ENCODE data around the gene KIF6. TPM values are rescaled to one million over a fixed set of nuclear protein-coding genes. Genes with fewer than 3 reads are reported as not detected.

KIF6 gene
- total RNA-seq, 1 experiment from 2014 or later = not detected

DNA sequence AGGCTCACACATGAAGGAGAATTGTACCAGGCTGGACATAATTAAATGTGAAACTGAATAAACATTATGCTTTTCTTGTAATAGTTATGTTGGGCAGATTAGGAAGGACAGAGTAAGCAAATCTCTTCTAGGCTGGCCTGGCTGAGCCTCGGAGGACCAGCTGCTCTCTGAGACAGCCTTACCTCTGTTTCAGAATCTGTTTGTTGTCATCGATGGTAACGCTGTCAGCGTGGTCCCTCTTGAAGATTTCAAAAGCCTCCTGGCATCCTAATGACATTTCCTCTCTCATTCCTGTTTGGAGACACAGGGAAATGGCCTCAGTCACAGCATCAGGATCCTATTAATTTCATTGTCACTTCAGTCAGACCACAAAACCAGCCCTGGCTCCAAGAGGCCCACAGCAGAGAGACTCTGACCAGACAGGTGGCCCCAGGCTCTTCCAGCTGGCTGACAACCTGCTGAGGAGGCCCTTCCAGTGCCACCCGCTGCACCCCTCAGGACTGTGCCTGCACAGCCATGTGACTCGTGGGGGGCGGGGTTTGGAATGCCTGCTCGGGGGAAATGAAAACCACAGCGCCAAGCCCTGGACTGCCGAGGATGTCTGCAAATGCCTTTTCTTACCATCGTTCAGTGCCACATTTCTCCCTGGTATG lies 294.2 kb downstream of the KIF6 start:
- DNase-seq (ENCODE audit: low read depth, low spot score) (no peak), ATAC-seq (peak; percentile 96)
- TF ChIP-seq SRF (IDR thresholded peaks at IDR 0.05; ENCODE audit: low read depth) (no peak), EZH2phosphoT487 (IDR thresholded peaks at IDR 0.05; ENCODE audit: borderline replicate concordance) (no peak), ZNF274 (IDR thresholded peaks at IDR 0.05; ENCODE audit: low read depth, low read length) (no peak), EZH2 (IDR thresholded peaks at IDR 0.05) (no peak), YY1 (IDR thresholded peaks at IDR 0.05; ENCODE audit: extremely low read depth, insufficient replicate concordance, low read depth, low read length) (no peak), SP1 (IDR thresholded peaks at IDR 0.05; ENCODE audit: low read depth) (no peak), CEBPB (IDR thresholded peaks at IDR 0.05; ENCODE audit: low read depth) (no peak), FOSL1 (IDR thresholded peaks at IDR 0.05; ENCODE audit: low read depth) (no peak), JUND (IDR thresholded peaks at IDR 0.05) (no peak), TCF7L2 (IDR thresholded peaks at IDR 0.05; ENCODE audit: borderline replicate concordance, extremely low read depth, insufficient read depth, insufficient read length) (no peak)
- TF ChIP-seq, protein P1, sequence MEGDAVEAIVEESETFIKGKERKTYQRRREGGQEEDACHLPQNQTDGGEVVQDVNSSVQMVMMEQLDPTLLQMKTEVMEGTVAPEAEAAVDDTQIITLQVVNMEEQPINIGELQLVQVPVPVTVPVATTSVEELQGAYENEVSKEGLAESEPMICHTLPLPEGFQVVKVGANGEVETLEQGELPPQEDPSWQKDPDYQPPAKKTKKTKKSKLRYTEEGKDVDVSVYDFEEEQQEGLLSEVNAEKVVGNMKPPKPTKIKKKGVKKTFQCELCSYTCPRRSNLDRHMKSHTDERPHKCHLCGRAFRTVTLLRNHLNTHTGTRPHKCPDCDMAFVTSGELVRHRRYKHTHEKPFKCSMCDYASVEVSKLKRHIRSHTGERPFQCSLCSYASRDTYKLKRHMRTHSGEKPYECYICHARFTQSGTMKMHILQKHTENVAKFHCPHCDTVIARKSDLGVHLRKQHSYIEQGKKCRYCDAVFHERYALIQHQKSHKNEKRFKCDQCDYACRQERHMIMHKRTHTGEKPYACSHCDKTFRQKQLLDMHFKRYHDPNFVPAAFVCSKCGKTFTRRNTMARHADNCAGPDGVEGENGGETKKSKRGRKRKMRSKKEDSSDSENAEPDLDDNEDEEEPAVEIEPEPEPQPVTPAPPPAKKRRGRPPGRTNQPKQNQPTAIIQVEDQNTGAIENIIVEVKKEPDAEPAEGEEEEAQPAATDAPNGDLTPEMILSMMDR (IDR thresholded peaks at IDR 0.05 in 2 of 3, conservative IDR thresholded peaks at IDR 0.05 in 1 of 3; ENCODE audit: borderline replicate concordance in 1 of 3, insufficient read depth in 1 of 3, low read depth in 2 of 3, low read length in 2 of 3) = no peak
- TF ChIP-seq, protein P2, sequence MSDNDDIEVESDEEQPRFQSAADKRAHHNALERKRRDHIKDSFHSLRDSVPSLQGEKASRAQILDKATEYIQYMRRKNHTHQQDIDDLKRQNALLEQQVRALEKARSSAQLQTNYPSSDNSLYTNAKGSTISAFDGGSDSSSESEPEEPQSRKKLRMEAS (IDR thresholded peaks at IDR 0.05) = no peak
- TF ChIP-seq, protein P3, sequence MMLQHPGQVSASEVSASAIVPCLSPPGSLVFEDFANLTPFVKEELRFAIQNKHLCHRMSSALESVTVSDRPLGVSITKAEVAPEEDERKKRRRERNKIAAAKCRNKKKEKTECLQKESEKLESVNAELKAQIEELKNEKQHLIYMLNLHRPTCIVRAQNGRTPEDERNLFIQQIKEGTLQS (IDR thresholded peaks at IDR 0.05) = no peak
- Histone ChIP-seq H3K4me3 (replicated peaks in 1 of 2; ENCODE audit: low read depth in 1 of 2, low read length in 2 of 2) (no peak overlapping the region), H3K9ac (ENCODE audit: low read length) (no peak overlapping the region), H3K4me2 (ENCODE audit: low read length) (peak overlapping the region; percentile 50), H3K36me3 (ENCODE audit: control insufficient read depth in 1 of 2, insufficient read depth in 2 of 2, low read length in 2 of 2) (no peaks in the 10 kb centered on the region), H2AFZ (ENCODE audit: low read depth, low read length, poor library complexity, severe bottlenecking) (peak overlapping the region; percentile 84), H3K4me1 (ENCODE audit: control insufficient read depth in 1 of 2, insufficient read depth in 2 of 2, low read length in 2 of 2) (peaks cover 1 to 10% of the 10 kb centered on the region in 2 experiments; a peak in 2 of 4 replicates), H3K27me3 (ENCODE audit: insufficient read depth, low read length) (no peaks in the 10 kb centered on the region), H3K79me2 (ENCODE audit: insufficient read depth, low read length) (no peaks in the 10 kb centered on the region), H3K9me3 (ENCODE audit: control insufficient read depth in 1 of 2, insufficient read depth in 1 of 2, low read depth in 1 of 2, low read length in 2 of 2) (no peaks in the 10 kb centered on the region), H3K9me2 (ENCODE audit: insufficient read depth) (no peaks in the 10 kb centered on the region), H3K27ac (ENCODE audit: low read depth, low read length) (no peak overlapping the region), H4K20me1 (ENCODE audit: insufficient read depth) (no peaks in the 10 kb centered on the region)
- POLR2A ChIA-PET = no interaction called here
- BruUV-seq (replicated peaks) = no TSS peak
- intact Hi-C loops (cut with micrococcal nuclease) = no loop called here
- RAD21 ChIA-PET (ENCODE audit: low non-redundant PET in 1 of 2, low total read pairs in 2 of 2, uncharacterized antibody in 2 of 2, unreplicated experiment in 2 of 2) = no interaction called here
- CTCF ChIA-PET = no interaction called here
